Regular cardiac myocyte (primary cell): ENCODE measurements around the gene SEPTIN2. TPM values are rescaled to one million over a fixed set of nuclear protein-coding genes. Genes with fewer than 3 reads are reported as not detected.

Experiments used
- total RNA-seq: library from RNA; depleted of rRNA; stranded (reverse); fragments of >200 nt; gene quantifications from 2 replicates; pipeline ENCODE4 v1.2.3, GENCODE V29; 2014

SEPTIN2 gene
- total RNA-seq = 419 and 451 TPM in 2 replicates

DNA sequence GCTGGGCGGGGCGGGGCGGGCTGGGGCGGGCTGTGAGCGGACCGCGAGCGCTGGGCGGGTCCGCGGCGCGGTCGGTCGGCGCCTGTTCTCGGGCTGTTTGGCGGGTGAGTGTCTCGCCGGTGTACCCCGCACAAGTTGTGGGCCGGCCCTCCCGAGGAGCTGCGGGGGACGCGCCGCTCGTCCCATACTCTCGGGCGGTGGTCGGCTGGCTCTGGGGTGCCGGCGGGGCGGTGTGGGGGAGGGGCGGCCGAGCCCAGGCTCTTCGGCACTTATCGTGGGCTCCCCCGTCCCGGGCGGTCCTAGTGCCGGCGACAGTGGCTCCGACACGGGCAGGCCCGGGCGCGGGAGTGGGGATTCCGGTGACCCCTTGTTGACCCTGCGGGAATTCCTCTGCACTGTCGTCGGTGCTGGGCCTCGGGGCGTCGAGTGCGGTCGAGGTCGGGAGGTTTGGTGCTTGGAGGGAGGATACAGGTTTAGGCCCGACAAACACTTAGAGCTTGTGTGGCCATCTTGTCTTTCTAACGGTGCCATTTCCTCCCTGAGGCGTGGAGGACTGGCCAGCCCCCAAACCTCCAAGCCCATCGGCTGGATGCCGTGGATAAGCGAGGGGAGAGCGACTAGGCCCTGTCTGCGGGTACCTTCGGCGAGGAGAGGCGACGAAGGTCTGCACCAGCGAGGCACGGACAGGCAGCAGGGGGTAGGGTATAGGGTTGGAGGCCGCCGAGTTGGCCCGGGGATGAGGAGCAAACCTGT lies at the start of gene SEPTIN2:
Gene SEPTIN2, plus strand, starts transcription at position 47 of the 753 bp plus-strand sequence. CDS start 8,308 bp downstream, outside the sequence.

DNA sequence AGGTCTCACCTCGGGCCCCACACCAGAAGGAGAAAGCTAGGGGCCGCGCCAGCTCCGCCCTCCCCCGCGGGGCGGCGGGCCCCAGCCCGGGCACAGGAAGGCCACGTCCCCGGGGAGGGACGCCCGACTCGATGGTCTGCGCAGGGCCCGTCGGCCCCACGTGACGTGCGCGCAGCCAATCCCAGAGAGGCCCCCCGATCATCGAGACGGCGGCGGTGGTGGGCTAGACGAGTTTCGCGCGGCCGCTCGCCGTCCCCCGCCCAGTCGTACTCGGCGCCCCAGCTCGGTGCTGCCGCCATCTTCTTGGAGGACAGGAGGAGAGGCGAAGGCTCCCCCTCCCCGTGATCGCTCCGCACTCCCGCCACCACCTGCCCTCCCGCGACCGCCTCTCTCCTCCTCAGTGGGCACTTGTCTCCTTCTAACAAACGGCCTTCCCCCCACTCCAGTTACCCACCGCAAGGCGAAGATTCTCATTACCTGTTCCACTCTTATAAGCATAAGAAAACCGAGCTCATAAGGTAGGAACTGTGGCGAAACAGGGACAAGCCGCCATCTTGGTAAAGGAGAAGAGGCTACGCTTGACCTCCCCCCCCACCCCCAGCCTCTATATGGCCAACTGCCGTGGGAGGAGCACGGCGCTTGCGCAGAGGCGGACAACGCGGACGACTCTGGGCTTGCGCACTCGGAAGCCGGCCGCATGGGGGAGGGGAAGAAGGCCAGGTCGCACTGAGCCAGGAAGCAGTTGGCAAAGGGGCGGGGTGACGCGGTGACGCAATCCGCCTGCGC lies 439 bp upstream of the SEPTIN2 start, which contains the start of gene HDLBP:
Gene HDLBP, minus strand, starts transcription at position 580 of the 786 bp plus-strand sequence. CDS start 48,803 bp downstream, outside the sequence.

GRCh38 chr2:241355983-241356870 lies 40.5 kb downstream of the SEPTIN2 start, which contains the start of gene FARP2:
Gene FARP2, plus strand, starts transcription at chr2:241356285. Its CDS starts 16,823 bp downstream, at chr2:241373108.

Other genes starting within 250 kb of the SEPTIN2 start
- gene MTERF4, start 213.6 kb upstream of the SEPTIN2 start, total RNA-seq = 22.6 and 25.7 TPM in 2 replicates
- 2.3 and 7.7 TPM in 2 replicates for gene PASK, start 166.5 kb upstream of the SEPTIN2 start, total RNA-seq
- gene PPP1R7, start 165.5 kb upstream of the SEPTIN2 start, total RNA-seq = 53.3 and 126 TPM in 2 replicates
- 0.38 and 0.85 TPM in 2 replicates for gene ANO7, start 127.2 kb upstream of the SEPTIN2 start, total RNA-seq
- 1,015 and 1,103 TPM in 2 replicates for gene HDLBP, start 253 bp upstream of the SEPTIN2 start, total RNA-seq
- gene FARP2, start 40.4 kb downstream of the SEPTIN2 start, total RNA-seq = 33.8 and 40.3 TPM in 2 replicates
- gene STK25, start 192.7 kb downstream of the SEPTIN2 start, total RNA-seq = 187 and 198 TPM in 2 replicates
- 20.1 and 24.8 TPM in 2 replicates for gene BOK, start 242.8 kb downstream of the SEPTIN2 start, total RNA-seq